HG03460 (cell line): ENCODE measurements around the gene RFXANK.
"Not testable (repeated sequence)": the region's sequence is repeated elsewhere in the genome, so short reads cannot be mapped to it uniquely, and the experiment has no call there.

Source experiments
- ATAC-seq: cut with Tn5 transposase; IDR thresholded peaks from one replicate; pipeline ENCODE4 v1.9.1; 2021; ENCODE audit not compliant: unreplicated experiment

The RFXANK gene

GRCh38 chr19:19205416-19206410, 13.7 kb downstream of the RFXANK start:
- no peak for ATAC-seq

GRCh38 chr19:19206938-19207337, 14.9 kb downstream of the RFXANK start:
- no peak for ATAC-seq

GRCh38 chr19:19207637-19208572, 15.8 kb downstream of the RFXANK start:
- ATAC-seq: no peak

DNA sequence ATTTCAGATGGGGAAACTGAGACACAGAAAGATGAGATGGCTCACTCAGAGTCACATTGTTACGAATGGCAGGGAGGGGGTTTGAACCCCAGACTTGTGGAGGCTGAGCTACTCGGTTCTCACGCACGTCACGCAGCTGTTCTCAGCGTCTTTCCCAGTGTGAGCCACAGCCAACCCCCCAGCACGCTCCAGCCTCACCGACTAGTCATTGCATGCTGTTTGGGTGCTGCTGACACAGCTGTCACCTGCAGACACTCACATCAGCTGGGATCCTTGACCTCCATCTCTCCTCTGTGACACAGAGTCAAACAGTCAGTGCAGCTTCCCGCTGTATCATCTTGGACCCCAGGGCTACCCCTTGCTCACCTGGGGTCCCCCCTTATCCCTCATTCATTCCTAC, 17.3 kb downstream of the RFXANK start:
- ATAC-seq: no peak

DNA sequence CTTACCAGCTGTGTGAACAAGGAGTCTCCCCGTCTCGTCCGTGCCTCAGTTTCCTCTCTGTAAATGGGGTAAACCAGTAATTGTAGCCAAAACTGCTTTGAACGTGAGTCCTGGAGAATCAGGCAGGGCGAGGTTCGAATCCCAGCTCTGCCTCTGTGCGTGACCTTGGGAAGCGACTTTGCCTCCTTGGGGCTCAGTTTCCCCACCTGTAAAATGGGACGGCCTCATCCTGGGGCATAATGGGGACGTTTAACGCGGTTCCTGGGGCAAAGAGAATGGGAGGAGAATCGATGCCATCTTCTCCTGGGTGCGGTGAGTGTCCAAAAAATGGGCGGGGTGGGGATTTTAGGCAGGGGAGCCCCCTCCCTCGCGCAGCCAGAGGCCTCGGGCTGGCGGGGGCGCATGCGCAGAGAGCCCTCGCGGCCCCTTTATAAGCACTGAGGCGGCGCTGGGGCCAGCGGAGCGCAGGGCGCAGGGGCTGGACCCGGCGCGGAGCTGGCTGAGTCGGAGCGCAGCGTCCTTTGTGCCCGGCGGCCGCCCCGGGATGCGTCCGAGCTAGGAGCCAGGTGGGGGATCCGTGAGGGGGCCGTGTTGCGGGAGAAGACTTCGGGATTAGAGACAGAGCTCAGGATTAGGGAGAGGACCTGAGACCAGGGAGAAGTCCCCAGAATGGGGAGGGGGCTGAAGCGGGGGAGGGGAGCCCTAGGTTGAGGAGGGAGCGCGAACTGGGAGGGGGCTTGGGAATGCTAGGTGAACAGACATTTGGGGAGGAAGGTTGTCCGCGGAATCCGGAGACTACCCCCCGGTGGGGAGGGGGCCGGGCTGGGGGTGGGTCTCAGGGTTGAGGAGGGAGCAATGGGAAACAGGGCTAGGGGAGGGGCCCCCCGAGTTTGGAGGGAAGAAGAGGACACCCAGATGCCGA, 19.7 kb downstream of the RFXANK start, which contains the start of gene NCAN:
Gene NCAN (plus strand): TSS at position 460 of the 922 bp plus-strand sequence. CDS start 4,996 bp downstream, outside the sequence.
- no peak for ATAC-seq

DNA sequence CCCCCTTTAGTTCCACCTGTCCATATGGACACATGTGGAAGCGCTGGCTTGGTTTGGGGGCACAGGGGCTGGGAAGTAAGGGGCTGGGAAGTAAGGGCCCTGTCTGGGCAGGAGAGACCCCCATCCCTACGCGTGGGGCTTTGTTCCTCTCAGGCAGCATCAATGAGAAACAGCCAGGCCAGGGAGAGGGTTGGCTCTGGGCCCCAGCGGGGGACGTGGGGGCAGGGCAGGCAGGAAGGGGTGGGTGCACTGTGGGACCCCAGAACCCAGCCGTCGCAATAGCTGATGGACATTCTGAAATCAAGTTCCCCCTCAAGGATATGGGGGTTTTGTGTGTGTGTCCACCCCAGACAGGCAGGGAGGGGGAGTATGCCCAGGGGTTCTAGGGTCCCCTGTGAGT, 20.9 kb downstream of the RFXANK start:
- ATAC-seq: no peak

GRCh38 chr19:19213426-19214158, 21.5 kb downstream of the RFXANK start:
- ATAC-seq: no peak

DNA sequence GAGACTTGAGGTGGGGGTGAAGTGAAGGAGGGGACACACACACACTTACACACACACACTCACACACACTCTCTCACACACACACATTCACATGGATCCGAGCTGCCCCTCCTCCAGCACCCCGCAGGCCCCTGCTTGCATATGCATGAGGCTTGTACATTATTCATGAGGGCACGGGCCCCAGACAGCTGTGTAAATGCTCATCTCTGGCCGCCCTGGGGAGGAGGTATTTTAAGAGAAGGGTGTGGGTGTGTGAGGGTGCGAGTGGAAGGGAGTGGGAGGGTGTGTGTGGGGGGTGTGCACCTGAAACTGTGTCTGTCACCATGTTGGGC, 22.1 kb downstream of the RFXANK start:
- ATAC-seq: no peak

- ATAC-seq: no peak
Observed at GRCh38 chr19:19214892-19215291, 22.8 kb downstream of the RFXANK start.

- no peak for ATAC-seq
Observed at GRCh38 chr19:19215792-19216191, 23.7 kb downstream of the RFXANK start.

GRCh38 chr19:19217099-19217498, 25.0 kb downstream of the RFXANK start:
- no peak for ATAC-seq

GRCh38 chr19:19218911-19219310, 26.9 kb downstream of the RFXANK start:
- ATAC-seq: no peak

- not testable (repeated sequence) for ATAC-seq
Observed at GRCh38 chr19:19221000-19221399, 28.9 kb downstream of the RFXANK start.

DNA sequence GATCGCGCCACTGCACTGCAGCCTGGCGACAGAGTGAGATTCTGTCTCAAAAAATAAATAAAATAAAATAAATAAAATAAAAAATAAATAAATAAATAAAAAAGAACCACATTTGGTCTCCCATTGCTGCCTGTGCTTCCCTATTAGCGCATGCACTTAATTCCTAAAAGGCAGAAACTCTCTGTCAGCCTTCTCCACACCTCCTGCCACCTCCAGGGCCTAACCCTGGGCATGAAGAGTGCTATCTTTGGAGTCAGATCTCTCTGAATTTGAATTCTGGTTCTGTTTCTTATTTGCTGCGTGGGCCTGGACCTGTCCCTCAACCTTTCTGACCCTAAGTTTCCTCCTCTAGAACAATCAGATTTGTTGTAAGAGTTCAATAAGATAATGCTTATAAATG, 31.0 kb downstream of the RFXANK start:
- ATAC-seq: no peak

DNA sequence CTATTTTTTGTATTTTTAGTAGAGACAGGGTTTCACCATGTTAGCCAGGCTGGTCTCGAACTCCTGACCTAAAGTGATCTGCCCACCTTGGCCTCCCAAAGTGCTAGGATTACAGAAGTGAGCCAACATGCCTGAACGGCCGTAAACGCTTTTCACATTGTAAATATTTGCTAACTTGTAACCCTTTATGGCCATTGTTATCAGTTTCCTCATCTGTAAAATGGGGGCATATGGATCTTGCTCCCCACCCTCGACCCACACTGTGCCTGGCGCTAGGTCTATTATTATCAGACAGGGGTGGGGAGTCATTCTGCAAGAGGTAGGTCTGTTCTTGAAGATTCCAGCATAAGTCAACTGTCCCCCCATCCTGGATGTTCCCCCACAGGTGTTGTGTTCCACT, 31.6 kb downstream of the RFXANK start:
- no peak for ATAC-seq

DNA sequence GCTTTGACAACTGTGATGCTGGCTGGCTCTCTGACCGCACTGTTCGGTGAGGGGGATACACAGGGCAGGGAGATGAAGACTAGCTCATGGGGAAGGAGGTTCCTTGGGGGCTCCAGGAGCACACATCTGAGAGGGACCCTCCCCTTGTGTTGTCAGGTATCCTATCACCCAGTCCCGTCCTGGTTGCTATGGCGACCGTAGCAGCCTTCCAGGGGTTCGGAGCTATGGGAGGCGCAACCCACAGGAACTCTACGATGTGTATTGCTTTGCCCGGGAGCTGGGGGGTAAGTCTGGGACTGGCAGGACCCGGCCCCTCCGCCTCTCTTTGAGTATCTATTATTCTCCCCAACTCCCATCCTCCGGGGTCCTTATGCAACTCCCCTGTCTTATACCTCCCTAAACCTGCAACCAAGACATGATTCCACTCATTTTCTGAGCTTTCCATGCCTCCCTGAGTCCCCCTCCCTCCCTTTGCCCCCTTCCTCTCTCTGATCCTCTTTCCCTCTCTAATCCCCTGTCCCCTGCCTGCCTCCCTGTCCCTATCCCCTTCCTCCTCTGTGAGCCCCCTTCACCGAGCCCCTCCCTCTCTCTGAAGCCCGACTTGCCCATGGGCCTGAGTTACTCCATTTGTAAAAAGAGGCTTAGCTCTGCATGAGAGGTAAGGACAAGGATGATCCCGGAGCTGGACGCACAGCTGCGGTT, 32.2 kb downstream of the RFXANK start:
- no peak for ATAC-seq

GRCh38 chr19:19224852-19225494, 32.9 kb downstream of the RFXANK start:
- ATAC-seq: no peak

DNA sequence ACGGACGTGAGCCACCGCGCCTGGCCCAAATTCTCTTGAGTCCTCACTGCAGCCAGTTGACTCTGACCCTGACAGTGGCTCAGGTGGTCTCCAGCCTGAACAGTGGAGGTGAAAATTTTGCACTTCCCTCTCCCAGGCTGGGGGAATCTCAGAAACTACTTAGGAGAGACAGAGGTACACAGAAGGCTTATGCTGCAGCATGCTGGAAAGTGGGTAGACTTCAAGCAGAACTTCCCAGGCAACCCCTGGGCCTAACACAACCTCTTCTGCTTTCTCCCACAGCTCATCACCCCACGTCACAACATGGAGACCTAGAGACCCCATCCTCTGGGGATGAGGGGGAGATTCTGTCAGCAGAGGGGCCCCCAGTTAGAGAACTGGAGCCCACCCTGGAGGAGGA, 34.1 kb downstream of the RFXANK start:
- ATAC-seq: no peak

- ATAC-seq: no peak
Observed at GRCh38 chr19:19226663-19227062, 34.6 kb downstream of the RFXANK start.
